Measurements from ENCODE around the gene CLCNKA.
"Not testable (repeated sequence)": the region's sequence is repeated elsewhere in the genome, so short reads cannot be mapped to it uniquely, and the experiment has no call there.

CLCNKA gene

GRCh38 chr1:16062687-16063075 is 40.8 kb downstream of the CLCNKA start:
- not testable (repeated sequence) for DNase-seq

GRCh38 chr1:16063226-16063829 is 41.5 kb downstream of the CLCNKA start:
- no peak for DNase-seq

GRCh38 chr1:16063921-16064320 is 42.1 kb downstream of the CLCNKA start:
- no peak for DNase-seq

GRCh38 chr1:16064536-16065268 is 42.9 kb downstream of the CLCNKA start:
- DNase-seq: peak in 7 of 51 donors; percentile 10 to 40 (median 28)

GRCh38 chr1:16065269-16065576 is 43.4 kb downstream of the CLCNKA start:
- DNase-seq: no peak

- DNase-seq: no peak
These were observed 44.4 kb downstream of the CLCNKA start for GRCh38 chr1:16066245-16066644.

- peak in 32 of 51 donors; percentile 10 to 70 (median 40) for DNase-seq
These were observed 45.4 kb downstream of the CLCNKA start for GRCh38 chr1:16067127-16067768.

- DNase-seq: peak in 1 of 51 donors; percentile 38
These were observed 46.1 kb downstream of the CLCNKA start for GRCh38 chr1:16067933-16068332.

GRCh38 chr1:16068356-16069270 is 46.8 kb downstream of the CLCNKA start:
- DNase-seq: peak in 32 of 51 donors; percentile 16 to 74 (median 46)

GRCh38 chr1:16070640-16071355 is 49.0 kb downstream of the CLCNKA start:
- DNase-seq: no peak

- DNase-seq: no peak
These were observed 49.8 kb downstream of the CLCNKA start for GRCh38 chr1:16071614-16072013.

GRCh38 chr1:16072095-16072494 is 50.3 kb downstream of the CLCNKA start:
- DNase-seq: no peak

- peak in 4 of 51 donors; percentile 12 to 21 (median 18) for DNase-seq
These were observed 51.0 kb downstream of the CLCNKA start for GRCh38 chr1:16072616-16073484.

- DNase-seq: peak in 15 of 51 donors; percentile 9 to 63 (median 36)
These were observed 51.8 kb downstream of the CLCNKA start, which contains the start of gene FAM131C for GRCh38 chr1:16073490-16074119. TSS of gene FAM131C (minus strand) at chr1:16073651. CDS start at chr1:16073442, 209 bp downstream.

GRCh38 chr1:16074217-16074616 is 52.4 kb downstream of the CLCNKA start:
- DNase-seq: no peak

- peak in 27 of 51 donors; percentile 11 to 72 (median 40) for DNase-seq
These were observed 53.6 kb downstream of the CLCNKA start for GRCh38 chr1:16075337-16076030.

GRCh38 chr1:16076031-16076864 is 54.4 kb downstream of the CLCNKA start:
- DNase-seq: peak in 2 of 51 donors; percentile 35 to 36

GRCh38 chr1:16076865-16077238 is 55.0 kb downstream of the CLCNKA start:
- no peak for DNase-seq

Measured in hypothalamus (tissue), 51 donors.